ENCODE results near the gene GPR25. TPM values are rescaled to one million over a fixed set of nuclear protein-coding genes. Genes with fewer than 3 reads are reported as not detected.

GPR25 gene
- total RNA-seq, 1 experiment from 2014 or later: not detected

DNA sequence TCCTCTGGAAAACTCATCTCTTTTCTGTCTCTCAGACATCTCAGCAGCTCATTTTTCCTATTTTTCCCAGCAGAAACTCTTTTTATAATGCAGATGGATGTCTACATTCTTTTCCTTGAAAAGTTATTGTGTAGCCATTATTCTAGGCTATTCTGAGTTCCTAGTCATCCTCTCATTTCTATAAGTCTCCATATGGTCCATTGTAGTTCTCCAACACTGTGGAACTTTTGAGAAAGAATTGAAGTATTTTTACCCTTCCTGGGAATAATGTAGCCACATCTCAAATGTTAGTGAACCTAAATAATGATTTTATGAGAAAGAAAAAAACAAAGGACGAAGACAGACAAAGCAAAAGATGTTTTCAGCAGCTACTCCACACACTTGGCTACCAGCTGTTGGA is 26.4 kb upstream of the GPR25 start (continued):
- TF ChIP-seq, protein P1, sequence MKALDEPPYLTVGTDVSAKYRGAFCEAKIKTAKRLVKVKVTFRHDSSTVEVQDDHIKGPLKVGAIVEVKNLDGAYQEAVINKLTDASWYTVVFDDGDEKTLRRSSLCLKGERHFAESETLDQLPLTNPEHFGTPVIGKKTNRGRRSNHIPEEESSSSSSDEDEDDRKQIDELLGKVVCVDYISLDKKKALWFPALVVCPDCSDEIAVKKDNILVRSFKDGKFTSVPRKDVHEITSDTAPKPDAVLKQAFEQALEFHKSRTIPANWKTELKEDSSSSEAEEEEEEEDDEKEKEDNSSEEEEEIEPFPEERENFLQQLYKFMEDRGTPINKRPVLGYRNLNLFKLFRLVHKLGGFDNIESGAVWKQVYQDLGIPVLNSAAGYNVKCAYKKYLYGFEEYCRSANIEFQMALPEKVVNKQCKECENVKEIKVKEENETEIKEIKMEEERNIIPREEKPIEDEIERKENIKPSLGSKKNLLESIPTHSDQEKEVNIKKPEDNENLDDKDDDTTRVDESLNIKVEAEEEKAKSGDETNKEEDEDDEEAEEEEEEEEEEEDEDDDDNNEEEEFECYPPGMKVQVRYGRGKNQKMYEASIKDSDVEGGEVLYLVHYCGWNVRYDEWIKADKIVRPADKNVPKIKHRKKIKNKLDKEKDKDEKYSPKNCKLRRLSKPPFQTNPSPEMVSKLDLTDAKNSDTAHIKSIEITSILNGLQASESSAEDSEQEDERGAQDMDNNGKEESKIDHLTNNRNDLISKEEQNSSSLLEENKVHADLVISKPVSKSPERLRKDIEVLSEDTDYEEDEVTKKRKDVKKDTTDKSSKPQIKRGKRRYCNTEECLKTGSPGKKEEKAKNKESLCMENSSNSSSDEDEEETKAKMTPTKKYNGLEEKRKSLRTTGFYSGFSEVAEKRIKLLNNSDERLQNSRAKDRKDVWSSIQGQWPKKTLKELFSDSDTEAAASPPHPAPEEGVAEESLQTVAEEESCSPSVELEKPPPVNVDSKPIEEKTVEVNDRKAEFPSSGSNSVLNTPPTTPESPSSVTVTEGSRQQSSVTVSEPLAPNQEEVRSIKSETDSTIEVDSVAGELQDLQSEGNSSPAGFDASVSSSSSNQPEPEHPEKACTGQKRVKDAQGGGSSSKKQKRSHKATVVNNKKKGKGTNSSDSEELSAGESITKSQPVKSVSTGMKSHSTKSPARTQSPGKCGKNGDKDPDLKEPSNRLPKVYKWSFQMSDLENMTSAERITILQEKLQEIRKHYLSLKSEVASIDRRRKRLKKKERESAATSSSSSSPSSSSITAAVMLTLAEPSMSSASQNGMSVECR (CRISPR knock-in tag; IDR thresholded peaks at IDR 0.05; ENCODE audit: borderline replicate concordance): no peak
- TF ChIP-seq IRF2 (CRISPR knock-in tag; IDR thresholded peaks at IDR 0.05; ENCODE audit: borderline replicate concordance, low read depth) (no peak), OVOL2 (CRISPR knock-in tag; IDR thresholded peaks at IDR 0.05; ENCODE audit: borderline replicate concordance) (no peak), GRHL2 (CRISPR knock-in tag; IDR thresholded peaks at IDR 0.05; ENCODE audit: insufficient replicate concordance, severe bottlenecking) (no peak), NFYB (CRISPR knock-in tag; conservative IDR thresholded peaks at IDR 0.05; ENCODE audit: low read depth) (no peak), CREM (CRISPR knock-in tag; IDR thresholded peaks at IDR 0.05) (no peak), ZNF396 (CRISPR knock-in tag; IDR thresholded peaks at IDR 0.05; ENCODE audit: borderline replicate concordance) (no peak)
- TF ChIP-seq, protein P2, sequence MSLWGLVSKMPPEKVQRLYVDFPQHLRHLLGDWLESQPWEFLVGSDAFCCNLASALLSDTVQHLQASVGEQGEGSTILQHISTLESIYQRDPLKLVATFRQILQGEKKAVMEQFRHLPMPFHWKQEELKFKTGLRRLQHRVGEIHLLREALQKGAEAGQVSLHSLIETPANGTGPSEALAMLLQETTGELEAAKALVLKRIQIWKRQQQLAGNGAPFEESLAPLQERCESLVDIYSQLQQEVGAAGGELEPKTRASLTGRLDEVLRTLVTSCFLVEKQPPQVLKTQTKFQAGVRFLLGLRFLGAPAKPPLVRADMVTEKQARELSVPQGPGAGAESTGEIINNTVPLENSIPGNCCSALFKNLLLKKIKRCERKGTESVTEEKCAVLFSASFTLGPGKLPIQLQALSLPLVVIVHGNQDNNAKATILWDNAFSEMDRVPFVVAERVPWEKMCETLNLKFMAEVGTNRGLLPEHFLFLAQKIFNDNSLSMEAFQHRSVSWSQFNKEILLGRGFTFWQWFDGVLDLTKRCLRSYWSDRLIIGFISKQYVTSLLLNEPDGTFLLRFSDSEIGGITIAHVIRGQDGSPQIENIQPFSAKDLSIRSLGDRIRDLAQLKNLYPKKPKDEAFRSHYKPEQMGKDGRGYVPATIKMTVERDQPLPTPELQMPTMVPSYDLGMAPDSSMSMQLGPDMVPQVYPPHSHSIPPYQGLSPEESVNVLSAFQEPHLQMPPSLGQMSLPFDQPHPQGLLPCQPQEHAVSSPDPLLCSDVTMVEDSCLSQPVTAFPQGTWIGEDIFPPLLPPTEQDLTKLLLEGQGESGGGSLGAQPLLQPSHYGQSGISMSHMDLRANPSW (CRISPR knock-in tag; conservative IDR thresholded peaks at IDR 0.05; ENCODE audit: low read depth): no peak

DNA sequence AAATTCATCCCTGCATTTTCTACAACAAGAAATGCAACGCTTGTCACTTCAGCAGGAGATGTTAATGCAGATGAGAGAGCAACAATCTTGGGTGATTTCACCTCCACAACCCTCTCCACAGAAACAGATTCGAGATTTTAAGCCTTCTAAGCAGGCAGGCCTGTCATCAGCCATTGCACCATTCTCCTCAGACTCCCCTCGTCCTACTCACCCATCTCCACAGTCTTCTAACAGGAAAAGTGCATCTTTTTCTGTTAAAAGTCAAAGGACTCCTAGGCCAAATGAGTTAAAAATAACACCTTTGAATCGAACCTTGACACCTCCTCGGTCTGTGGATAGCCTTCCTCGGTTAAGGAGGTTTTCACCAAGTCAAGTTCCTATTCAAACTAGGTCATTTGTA is 23.4 kb upstream of the GPR25 start:
- DNase-seq (ENCODE audit: low spot score): no peak
- peaks cover 39% of the 10 kb centered on the region for H3K36me3 Mint-ChIP-seq
- H3K27ac Mint-ChIP-seq: no peak overlapping the region
- TF ChIP-seq SOX15 (CRISPR knock-in tag; IDR thresholded peaks at IDR 0.05) (no peak), RORB (CRISPR knock-in tag; IDR thresholded peaks at IDR 0.05) (no peak), CREM (CRISPR knock-in tag; IDR thresholded peaks at IDR 0.05) (no peak), FOXK1 (CRISPR knock-in tag; IDR thresholded peaks at IDR 0.05) (no peak), ZNF416 (CRISPR knock-in tag; IDR thresholded peaks at IDR 0.05) (no peak), KAT7 (CRISPR knock-in tag; IDR thresholded peaks at IDR 0.05; ENCODE audit: borderline replicate concordance) (no peak), USF2 (CRISPR knock-in tag; IDR thresholded peaks at IDR 0.05) (no peak), SMAD4 (CRISPR knock-in tag; IDR thresholded peaks at IDR 0.05) (no peak), ZBTB21 (CRISPR knock-in tag; IDR thresholded peaks at IDR 0.05; ENCODE audit: borderline replicate concordance) (no peak), MXD4 (CRISPR knock-in tag; IDR thresholded peaks at IDR 0.05; ENCODE audit: borderline replicate concordance) (no peak), TCF7 (CRISPR knock-in tag; IDR thresholded peaks at IDR 0.05; ENCODE audit: low read depth) (no peak), EMX1 (CRISPR knock-in tag; IDR thresholded peaks at IDR 0.05) (no peak), NFATC4 (CRISPR knock-in tag; IDR thresholded peaks at IDR 0.05) (no peak), CTCF (IDR thresholded peaks at IDR 0.05) (no peak)
- TF ChIP-seq, protein P3, sequence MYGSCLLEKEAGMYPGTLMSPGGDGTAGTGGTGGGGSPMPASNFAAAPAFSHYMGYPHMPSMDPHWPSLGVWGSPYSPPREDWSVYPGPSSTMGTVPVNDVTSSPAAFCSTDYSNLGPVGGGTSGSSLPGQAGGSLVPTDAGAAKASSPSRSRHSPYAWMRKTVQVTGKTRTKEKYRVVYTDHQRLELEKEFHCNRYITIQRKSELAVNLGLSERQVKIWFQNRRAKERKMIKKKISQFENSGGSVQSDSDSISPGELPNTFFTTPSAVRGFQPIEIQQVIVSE (CRISPR knock-in tag; IDR thresholded peaks at IDR 0.05; ENCODE audit: borderline replicate concordance): no peak
- TF ChIP-seq, protein P4, sequence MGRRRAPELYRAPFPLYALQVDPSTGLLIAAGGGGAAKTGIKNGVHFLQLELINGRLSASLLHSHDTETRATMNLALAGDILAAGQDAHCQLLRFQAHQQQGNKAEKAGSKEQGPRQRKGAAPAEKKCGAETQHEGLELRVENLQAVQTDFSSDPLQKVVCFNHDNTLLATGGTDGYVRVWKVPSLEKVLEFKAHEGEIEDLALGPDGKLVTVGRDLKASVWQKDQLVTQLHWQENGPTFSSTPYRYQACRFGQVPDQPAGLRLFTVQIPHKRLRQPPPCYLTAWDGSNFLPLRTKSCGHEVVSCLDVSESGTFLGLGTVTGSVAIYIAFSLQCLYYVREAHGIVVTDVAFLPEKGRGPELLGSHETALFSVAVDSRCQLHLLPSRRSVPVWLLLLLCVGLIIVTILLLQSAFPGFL (CRISPR knock-in tag; IDR thresholded peaks at IDR 0.05; ENCODE audit: borderline replicate concordance): no peak
- H3K4me1 Mint-ChIP-seq: peaks cover 8% of the 10 kb centered on the region
- ChIA-PET POLR2A (no interaction called here), CTCF (no interaction called here)
- no peaks in the 10 kb centered on the region for H3K27me3 Mint-ChIP-seq (ENCODE audit: low read depth)
- no peak for ATAC-seq
- H3K4me3 Mint-ChIP-seq: no peak overlapping the region
- H3K9me3 Mint-ChIP-seq: no peaks in the 10 kb centered on the region

All from WTC11 (cell line).